GM12878 (cell line): ENCODE results near the gene LRRTM3. TPM values are rescaled to one million over a fixed set of nuclear protein-coding genes. Genes with fewer than 3 reads are reported as not detected.

ENCODE experiments used
- ATAC-seq: fragments of 200-7000 bp; cut with Tn5 transposase; 3 replicates; pipeline ENCODE4 v1.9.1; 2020; ENCODE audit warnings: mild to moderate bottlenecking, moderate library complexity
- BruUV-seq: library from RNA; stranded (reverse); fragments of 400-500 nt; replicated peaks from 2 replicates; lab custom pipeline; 2021; lab: Mats Ljungman, UMichigan
- CTCF ChIA-PET: fragments of 300-600 bp; sonication (Branson Sonifier 250); formaldehyde crosslinking; extraction: SDS; loops from one replicate; lab custom pipeline; 2021; ENCODE audit warnings: inconsistent platforms; lab: Yijun Ruan, JAX
- POLR2A ChIA-PET: fragments of 350-600 bp; formaldehyde crosslinking; extraction: SDS; loops from one replicate; lab custom pipeline; 2021; ENCODE audit warnings: inconsistent platforms; lab: Charles Lee
- RAD21 ChIA-PET: fragments of 300-600 bp; sonication (Branson Sonifier 250); formaldehyde crosslinking; loops from one replicate; lab custom pipeline; 2023; ENCODE audit warnings: antibody characterized with exemption; ENCODE audit not compliant: unreplicated experiment; lab: Charles Lee
- SMC1A ChIA-PET: fragments of 300-600 bp; sonication (Branson Sonifier 250); formaldehyde crosslinking; loops from one replicate; lab custom pipeline; 2023; ENCODE audit not compliant: unreplicated experiment, uncharacterized antibody; lab: Charles Lee
- DNase-seq: peaks from one replicate; pipeline ENCODE4 v3.0.0-alpha.2; 2011; ENCODE audit warnings: low read depth, low spot score
- FAIRE-seq: peaks from 3 replicates; lab custom pipeline; 2011; peaks lifted over from hg19 to GRCh38; lab: Jason Lieb, UNC
- H2AFZ ChIP-seq: 2 replicates; pipeline ENCODE4 v1.6.0; 2011; ENCODE audit warnings: low read depth, low read length, control low read depth; ENCODE audit not compliant: control insufficient read depth
- H3K27ac ChIP-seq: 2 replicates; pipeline ENCODE4 v1.5.1; 2011; ENCODE audit warnings: control low read depth; ENCODE audit not compliant: control insufficient read depth, insufficient read depth
- H3K27me3 ChIP-seq, 2 experiments: replicated peaks in 1 of 2; 2 replicates each; pipeline versions ENCODE4 v1.6.0 to v1.6.1; 2011; ENCODE audit warnings: low read length in 1 of 2; ENCODE audit not compliant: control insufficient read depth in 2 of 2, insufficient read depth in 2 of 2
- H3K36me3 ChIP-seq, 2 experiments: 2 replicates each; pipeline ENCODE4 v1.5.1; 2011; ENCODE audit warnings: low read length in 1 of 2; ENCODE audit not compliant: control insufficient read depth in 2 of 2, insufficient read depth in 2 of 2
- H3K4me1 ChIP-seq: 2 replicates; pipeline ENCODE4 v1.6.1; 2011; ENCODE audit warnings: mild to moderate bottlenecking, low read length, moderate library complexity, mixed read lengths; ENCODE audit not compliant: control insufficient read depth, insufficient read depth
- H3K4me2 ChIP-seq: 2 replicates; pipeline ENCODE4 v1.6.0; 2011; ENCODE audit warnings: control low read depth; ENCODE audit not compliant: control insufficient read depth, insufficient read depth
- H3K4me3 ChIP-seq: fragments of 200-600 bp; sonication (generic); 2 replicates; pipeline ENCODE4 v1.5.1; 2016
- H3K79me2 ChIP-seq: 2 replicates; pipeline ENCODE4 v1.6.0; 2011; ENCODE audit warnings: low read length; ENCODE audit not compliant: control insufficient read depth, insufficient read depth
- H3K9ac ChIP-seq: 2 replicates; pipeline ENCODE4 v1.8.0; 2011; ENCODE audit warnings: low read length, control low read depth, mixed read lengths; ENCODE audit not compliant: control insufficient read depth, insufficient read depth
- H3K9me3 ChIP-seq: replicated peaks from 3 replicates; pipeline ENCODE4 v1.5.1; 2011; ENCODE audit warnings: mild to moderate bottlenecking, low read length; ENCODE audit not compliant: control insufficient read depth, insufficient read depth
- H4K20me1 ChIP-seq: 2 replicates; pipeline ENCODE4 v1.6.0; 2011; ENCODE audit not compliant: control insufficient read depth, insufficient read depth
- CHD1 ChIP-seq: IDR thresholded peaks from 2 replicates; pipeline ENCODE4 v1.6.1; 2012; ENCODE audit warnings: low read depth, low read length, improper control_type of control experiment
- NFIC ChIP-seq: IDR thresholded peaks from 2 replicates; pipeline ENCODE4 v1.6.1; 2012; ENCODE audit warnings: low read depth, mild to moderate bottlenecking, inconsistent platforms, low read length, moderate library complexity
- ZBTB11 ChIP-seq: fragments of 450-650 bp; formaldehyde crosslinking; IDR thresholded peaks from 2 replicates; pipeline ENCODE4 v1.5.0; 2022; ENCODE audit warnings: mild to moderate bottlenecking, missing genetic modification characterization
- WGBS: methylation state at CpG from one replicate; pipeline ENCODE4 v1.1.6; 2016; ENCODE audit warnings: low lambda C conversion rate; ENCODE audit not compliant: insufficient replicate concordance, insufficient coverage; ENCODE audit errors: missing lambda C conversion rate; 5-methylcytosine and 5-hydroxymethylcytosine counted together
- in situ Hi-C: fragments of 300-500 bp; cut with MboI; formaldehyde crosslinking; loops from 9 replicates; pipeline ENCODE4 v1.14.3; 2018; ENCODE audit warnings: mixed read lengths
- intact Hi-C: fragments of 100-400 bp; cut with micrococcal nuclease; formaldehyde crosslinking; loops from one replicate; pipeline ENCODE4 v1.14.2; 2022; ENCODE audit not compliant: unreplicated experiment
- polyA plus RNA-seq, 11 experiments: library from polyadenylated mRNA; depleted of rRNA in 4 of 11; unstranded in 6 of 11; stranded (reverse) in 5 of 11; fragments of >200 nt; fragmentation: Nextera tagmentation in 4 of 11; fragmentation: Illumina TruSeq in 1 of 11; extraction: Ambion mirVana in 4 of 11; extraction: Trizol in 1 of 11; gene quantifications; 1 replicate in 1 of 11; 2 replicates in 10 of 11; pipeline versions ENCODE4 v1.2.1 to v1.2.3, GENCODE V29; 2011 to 2016; ENCODE audit warnings: inconsistent platforms in 2 of 11, missing spikeins in 2 of 11, low read depth in 1 of 11
- total RNA-seq, 4 experiments: library from RNA; depleted of rRNA in 3 of 4; stranded (reverse); fragments of >200 nt in 3 of 4; fragmentation: Illumina TruSeq in 1 of 4; extraction: Trizol in 1 of 4; gene quantifications; 2 replicates each; pipeline versions ENCODE4 v1.2.1 to v1.2.3, GENCODE V29; 2013 to 2021
- TF ChIP-seq, protein P1 (sequence below): fragments of 450-650 bp; IDR thresholded peaks from 2 replicates; pipeline ENCODE4 v1.6.1; 2017; ENCODE audit warnings: mild to moderate bottlenecking, low read depth, inconsistent platforms; ENCODE audit not compliant: poor library complexity, severe bottlenecking
- TF ChIP-seq, protein P2 (sequence below): IDR thresholded peaks from 2 replicates; pipeline ENCODE4 v1.6.1; 2012; ENCODE audit warnings: mild to moderate bottlenecking, low read depth, low read length
- TF ChIP-seq, protein P3 (sequence below): IDR thresholded peaks from 2 replicates; pipeline ENCODE4 v1.6.1; 2012; ENCODE audit warnings: low read depth, low read length, improper control_type of control experiment

Gene LRRTM3
- total and polyA plus RNA-seq, 10 of the 15 experiments (the other 5 are each of a cell fraction or from before 2014, with no cell fraction given) = not detected

GRCh38 chr10:66886848-66887247 lies 39.0 kb upstream of the LRRTM3 start:
- H3K27ac ChIP-seq = no peak overlapping the region
- H2AFZ ChIP-seq = no peak overlapping the region
- no peaks in the 10 kb centered on the region for H4K20me1 ChIP-seq
- H3K4me1 ChIP-seq = no peaks in the 10 kb centered on the region
- RAD21 ChIA-PET = no interaction called here
- H3K79me2 ChIP-seq = no peaks in the 10 kb centered on the region
- POLR2A ChIA-PET = no interaction called here
- CTCF ChIA-PET = interaction anchor here (0.6 kb wide), 1 partner anchor 45 kb away, joined by 3 read pairs; no protein-coding TSS in a partner anchor
- no peak for ATAC-seq
- intact Hi-C loops = no loop called here
- SMC1A ChIA-PET = interaction anchor here (1.0 kb wide), 1 partner anchor 18 kb away, joined by 3 read pairs; no protein-coding TSS in a partner anchor
- no peak for FAIRE-seq
- no peak overlapping the region for H3K4me3 ChIP-seq
- TF ChIP-seq NFIC (no peak), CHD1 (no peak)
- TF ChIP-seq, protein P1, sequence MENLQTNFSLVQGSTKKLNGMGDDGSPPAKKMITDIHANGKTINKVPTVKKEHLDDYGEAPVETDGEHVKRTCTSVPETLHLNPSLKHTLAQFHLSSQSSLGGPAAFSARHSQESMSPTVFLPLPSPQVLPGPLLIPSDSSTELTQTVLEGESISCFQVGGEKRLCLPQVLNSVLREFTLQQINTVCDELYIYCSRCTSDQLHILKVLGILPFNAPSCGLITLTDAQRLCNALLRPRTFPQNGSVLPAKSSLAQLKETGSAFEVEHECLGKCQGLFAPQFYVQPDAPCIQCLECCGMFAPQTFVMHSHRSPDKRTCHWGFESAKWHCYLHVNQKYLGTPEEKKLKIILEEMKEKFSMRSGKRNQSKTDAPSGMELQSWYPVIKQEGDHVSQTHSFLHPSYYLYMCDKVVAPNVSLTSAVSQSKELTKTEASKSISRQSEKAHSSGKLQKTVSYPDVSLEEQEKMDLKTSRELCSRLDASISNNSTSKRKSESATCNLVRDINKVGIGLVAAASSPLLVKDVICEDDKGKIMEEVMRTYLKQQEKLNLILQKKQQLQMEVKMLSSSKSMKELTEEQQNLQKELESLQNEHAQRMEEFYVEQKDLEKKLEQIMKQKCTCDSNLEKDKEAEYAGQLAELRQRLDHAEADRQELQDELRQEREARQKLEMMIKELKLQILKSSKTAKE = no peak
- H3K9ac ChIP-seq = no peak overlapping the region
- no TSS peak for BruUV-seq
- no peak overlapping the region for H3K4me2 ChIP-seq
- in situ Hi-C loops = no loop called here
- no peak for DNase-seq
- H3K9me3 ChIP-seq = no peaks in the 10 kb centered on the region
- no peaks in the 10 kb centered on the region for H3K36me3 ChIP-seq
- H3K27me3 ChIP-seq = no peaks in the 10 kb centered on the region

DNA sequence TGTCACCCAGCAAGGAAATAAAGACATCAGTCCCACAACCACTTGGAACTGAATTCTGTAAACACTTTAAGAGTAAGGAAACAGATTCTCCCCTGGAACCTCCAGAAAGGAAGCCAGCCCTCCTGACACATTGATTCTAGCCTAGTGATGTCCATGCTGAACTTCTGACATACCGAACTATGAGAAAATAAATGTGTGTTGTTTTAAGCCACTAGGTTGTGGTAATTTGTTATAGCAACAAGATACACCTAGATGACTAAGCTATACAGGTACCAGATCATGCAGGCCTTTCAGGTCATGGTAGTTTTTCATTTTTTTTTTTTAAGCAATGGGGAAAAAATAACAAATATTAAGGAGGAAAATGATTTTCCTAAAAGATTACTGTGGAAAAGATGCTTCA lies 37.6 kb upstream of the LRRTM3 start:
- CTCF ChIA-PET = interaction anchor here (1.3 kb wide), 1 partner anchor 44 kb away, joined by 4 read pairs; no protein-coding TSS in a partner anchor
- 6% methylated on average over 1 of the region's 1 CpG for WGBS
- no peak overlapping the region for H3K4me3 ChIP-seq
- BruUV-seq = no TSS peak
- no peaks in the 10 kb centered on the region for H3K36me3 ChIP-seq
- POLR2A ChIA-PET = no interaction called here
- DNase-seq (no peak), FAIRE-seq (no peak), ATAC-seq (no peak)
- no peaks in the 10 kb centered on the region for H3K9me3 ChIP-seq
- no peaks in the 10 kb centered on the region for H3K79me2 ChIP-seq
- intact Hi-C loops = no loop called here
- H3K27me3 ChIP-seq = no peaks in the 10 kb centered on the region
- RAD21 ChIA-PET = no interaction called here
- no peaks in the 10 kb centered on the region for H4K20me1 ChIP-seq
- in situ Hi-C loops = no loop called here
- no peak overlapping the region for H3K27ac ChIP-seq
- H2AFZ ChIP-seq = no peak overlapping the region
- SMC1A ChIA-PET = no interaction called here
- no peak overlapping the region for H3K9ac ChIP-seq
- H3K4me2 ChIP-seq = no peak overlapping the region
- H3K4me1 ChIP-seq = no peaks in the 10 kb centered on the region
- TF ChIP-seq, protein P2, sequence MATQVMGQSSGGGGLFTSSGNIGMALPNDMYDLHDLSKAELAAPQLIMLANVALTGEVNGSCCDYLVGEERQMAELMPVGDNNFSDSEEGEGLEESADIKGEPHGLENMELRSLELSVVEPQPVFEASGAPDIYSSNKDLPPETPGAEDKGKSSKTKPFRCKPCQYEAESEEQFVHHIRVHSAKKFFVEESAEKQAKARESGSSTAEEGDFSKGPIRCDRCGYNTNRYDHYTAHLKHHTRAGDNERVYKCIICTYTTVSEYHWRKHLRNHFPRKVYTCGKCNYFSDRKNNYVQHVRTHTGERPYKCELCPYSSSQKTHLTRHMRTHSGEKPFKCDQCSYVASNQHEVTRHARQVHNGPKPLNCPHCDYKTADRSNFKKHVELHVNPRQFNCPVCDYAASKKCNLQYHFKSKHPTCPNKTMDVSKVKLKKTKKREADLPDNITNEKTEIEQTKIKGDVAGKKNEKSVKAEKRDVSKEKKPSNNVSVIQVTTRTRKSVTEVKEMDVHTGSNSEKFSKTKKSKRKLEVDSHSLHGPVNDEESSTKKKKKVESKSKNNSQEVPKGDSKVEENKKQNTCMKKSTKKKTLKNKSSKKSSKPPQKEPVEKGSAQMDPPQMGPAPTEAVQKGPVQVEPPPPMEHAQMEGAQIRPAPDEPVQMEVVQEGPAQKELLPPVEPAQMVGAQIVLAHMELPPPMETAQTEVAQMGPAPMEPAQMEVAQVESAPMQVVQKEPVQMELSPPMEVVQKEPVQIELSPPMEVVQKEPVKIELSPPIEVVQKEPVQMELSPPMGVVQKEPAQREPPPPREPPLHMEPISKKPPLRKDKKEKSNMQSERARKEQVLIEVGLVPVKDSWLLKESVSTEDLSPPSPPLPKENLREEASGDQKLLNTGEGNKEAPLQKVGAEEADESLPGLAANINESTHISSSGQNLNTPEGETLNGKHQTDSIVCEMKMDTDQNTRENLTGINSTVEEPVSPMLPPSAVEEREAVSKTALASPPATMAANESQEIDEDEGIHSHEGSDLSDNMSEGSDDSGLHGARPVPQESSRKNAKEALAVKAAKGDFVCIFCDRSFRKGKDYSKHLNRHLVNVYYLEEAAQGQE = no peak
- TF ChIP-seq, protein P3, sequence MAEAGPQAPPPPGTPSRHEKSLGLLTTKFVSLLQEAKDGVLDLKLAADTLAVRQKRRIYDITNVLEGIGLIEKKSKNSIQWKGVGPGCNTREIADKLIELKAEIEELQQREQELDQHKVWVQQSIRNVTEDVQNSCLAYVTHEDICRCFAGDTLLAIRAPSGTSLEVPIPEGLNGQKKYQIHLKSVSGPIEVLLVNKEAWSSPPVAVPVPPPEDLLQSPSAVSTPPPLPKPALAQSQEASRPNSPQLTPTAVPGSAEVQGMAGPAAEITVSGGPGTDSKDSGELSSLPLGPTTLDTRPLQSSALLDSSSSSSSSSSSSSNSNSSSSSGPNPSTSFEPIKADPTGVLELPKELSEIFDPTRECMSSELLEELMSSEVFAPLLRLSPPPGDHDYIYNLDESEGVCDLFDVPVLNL = no peak
- TF ChIP-seq ZBTB11 (CRISPR knock-in tag) = no peak
